Measurements from ENCODE around the gene SIK3. TPM values are rescaled to one million over a fixed set of nuclear protein-coding genes. Genes with fewer than 3 reads are reported as not detected.

Gene SIK3
- total RNA-seq, 1 donor = 40.0 TPM

DNA sequence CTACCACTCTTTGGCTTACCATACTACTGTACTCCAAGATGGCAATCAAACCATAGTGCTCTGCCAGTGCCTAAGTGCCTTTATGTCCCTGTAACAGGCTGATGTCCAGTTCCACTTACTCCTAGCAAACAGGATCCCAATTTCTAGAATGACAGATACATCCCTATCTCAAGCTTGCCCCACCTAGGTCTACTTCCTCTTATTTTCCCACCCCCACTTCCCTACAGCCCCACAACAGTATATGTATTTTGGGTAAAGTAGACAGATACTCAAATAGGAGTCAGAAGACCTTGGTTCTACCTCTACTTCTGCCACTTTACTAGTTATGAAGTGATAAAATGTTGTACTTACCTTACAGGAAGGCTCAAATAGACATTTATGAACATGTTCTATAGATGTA is 24.1 kb downstream of the SIK3 start:
- Histone ChIP-seq H3K9me3 (ENCODE audit: low read depth, low read length) (no peaks in the 10 kb centered on the region), H3K4me3 (ENCODE audit: low read length) (no peak overlapping the region), H3K4me1 (ENCODE audit: insufficient read depth, low read length) (peaks cover 78% of the 10 kb centered on the region), H3K27me3 (ENCODE audit: insufficient read depth, low read length) (no peaks in the 10 kb centered on the region)

DNA sequence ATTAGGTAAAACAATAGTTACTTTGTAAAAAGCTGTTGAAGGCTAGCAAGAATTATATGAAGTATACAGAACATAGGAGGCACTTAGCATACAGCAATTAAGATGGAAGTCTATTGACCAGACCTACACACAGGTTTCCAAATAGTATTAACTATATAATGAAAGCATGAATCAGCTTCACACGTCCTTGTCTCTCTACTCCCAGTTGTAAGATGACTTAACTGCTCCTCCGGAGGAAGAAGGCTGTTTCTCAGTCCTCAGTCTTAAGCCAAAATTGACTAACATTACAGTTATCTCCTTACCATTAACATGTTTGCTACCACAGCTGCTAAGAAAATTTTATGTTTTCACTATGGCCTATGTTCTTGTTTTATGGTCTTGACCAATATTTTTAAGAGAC is 24.7 kb downstream of the SIK3 start:
- H3K9me3 ChIP-seq (ENCODE audit: low read depth, low read length) = no peaks in the 10 kb centered on the region
- H3K27me3 ChIP-seq (ENCODE audit: insufficient read depth, low read length) = no peaks in the 10 kb centered on the region
- no peak overlapping the region for H3K4me3 ChIP-seq (ENCODE audit: low read length)
- H3K4me1 ChIP-seq (ENCODE audit: insufficient read depth, low read length) = peaks cover 78% of the 10 kb centered on the region

DNA sequence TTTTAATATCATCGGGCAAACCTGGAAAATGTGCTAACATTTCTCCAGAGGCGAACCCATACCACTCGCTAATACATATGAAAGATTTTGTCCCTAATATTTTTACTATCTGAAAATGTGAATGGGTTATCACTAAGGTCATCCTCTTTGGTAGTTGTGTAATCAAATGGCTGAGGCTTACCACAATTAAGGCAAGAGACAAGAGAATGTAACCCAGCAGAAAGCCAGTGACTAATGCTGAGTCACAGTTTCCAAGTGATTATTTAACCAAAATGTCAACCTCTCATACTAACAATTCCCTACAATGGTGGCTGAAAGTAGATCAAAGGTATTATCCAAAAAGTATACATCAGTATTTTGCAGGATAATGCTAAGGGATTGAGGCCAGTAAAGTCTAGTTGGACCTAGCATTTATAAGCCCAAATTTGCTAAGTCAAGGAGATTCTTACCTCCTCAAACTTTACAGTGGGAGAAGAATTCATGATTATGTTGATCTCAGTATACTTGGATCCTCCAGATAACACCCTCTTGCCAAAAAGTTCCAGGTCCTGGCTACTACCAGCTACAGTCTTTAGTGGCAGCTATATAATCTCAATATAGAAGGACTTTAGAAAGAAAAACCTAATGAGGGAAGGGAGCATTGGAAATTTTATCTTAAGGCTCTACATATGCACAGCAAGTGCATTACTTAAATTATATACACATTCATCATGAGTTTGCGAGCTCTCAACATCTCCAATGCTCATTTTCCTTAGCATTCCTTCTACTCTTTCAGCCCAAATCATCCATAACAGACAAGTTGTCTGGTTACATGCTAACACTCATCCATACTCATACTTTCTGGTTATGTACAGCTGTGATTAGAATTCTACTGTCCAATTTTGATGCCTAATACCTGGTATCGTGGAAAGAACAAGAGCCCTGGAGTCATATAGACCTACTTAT is 25.4 kb downstream of the SIK3 start:
- Histone ChIP-seq H3K4me3 (ENCODE audit: low read length) (no peak overlapping the region), H3K27me3 (ENCODE audit: insufficient read depth, low read length) (no peaks in the 10 kb centered on the region), H3K9me3 (ENCODE audit: low read depth, low read length) (no peaks in the 10 kb centered on the region), H3K4me1 (ENCODE audit: insufficient read depth, low read length) (peaks cover 70% of the 10 kb centered on the region)

DNA sequence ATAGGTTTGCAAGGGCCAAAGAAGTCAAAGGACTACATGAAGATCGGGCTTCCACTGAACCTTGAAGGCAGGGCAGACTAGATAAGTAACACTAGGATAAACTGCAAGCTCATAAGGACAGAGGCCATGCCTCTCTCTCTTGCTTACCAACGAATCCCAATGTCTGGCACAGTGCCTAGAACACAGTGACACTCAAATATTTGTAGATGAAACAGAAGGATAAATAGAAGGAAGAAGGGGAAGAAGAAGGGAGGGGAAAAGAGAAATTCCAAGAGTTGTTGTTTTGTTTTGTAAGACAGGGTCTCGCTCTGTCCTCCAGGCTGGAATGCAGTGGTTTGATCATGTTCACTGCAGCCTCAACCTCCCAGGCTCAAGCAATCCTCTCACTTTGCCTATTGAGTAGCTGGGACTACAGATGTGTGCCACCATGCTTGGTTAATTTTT is 26.9 kb downstream of the SIK3 start:
- Histone ChIP-seq H3K9me3 (ENCODE audit: low read depth, low read length) (no peaks in the 10 kb centered on the region), H3K27me3 (ENCODE audit: insufficient read depth, low read length) (no peaks in the 10 kb centered on the region), H3K4me3 (ENCODE audit: low read length) (no peak overlapping the region), H3K4me1 (ENCODE audit: insufficient read depth, low read length) (peaks cover 57% of the 10 kb centered on the region)

DNA sequence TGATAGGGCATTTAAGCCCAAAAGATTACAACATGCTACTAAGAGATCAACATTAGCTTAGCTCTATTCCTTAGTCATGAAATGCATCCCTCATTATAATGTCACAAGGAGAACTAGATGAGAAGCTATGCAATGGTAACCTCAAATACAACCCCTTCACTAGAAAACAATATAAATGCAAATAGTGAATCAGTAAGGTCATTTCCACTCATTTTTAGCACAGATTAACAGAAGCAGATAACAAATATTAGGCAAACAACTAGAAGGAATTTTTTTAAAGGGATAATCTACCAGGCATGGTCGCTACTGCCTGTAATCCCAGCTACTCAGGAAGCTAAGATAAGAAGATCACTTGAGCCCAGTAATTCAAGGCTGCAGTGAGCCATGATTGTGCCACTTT is 28.2 kb downstream of the SIK3 start:
- Histone ChIP-seq H3K9me3 (ENCODE audit: low read depth, low read length) (no peaks in the 10 kb centered on the region), H3K4me1 (ENCODE audit: insufficient read depth, low read length) (peaks cover 47% of the 10 kb centered on the region), H3K4me3 (ENCODE audit: low read length) (no peak overlapping the region), H3K27me3 (ENCODE audit: insufficient read depth, low read length) (no peaks in the 10 kb centered on the region)

DNA sequence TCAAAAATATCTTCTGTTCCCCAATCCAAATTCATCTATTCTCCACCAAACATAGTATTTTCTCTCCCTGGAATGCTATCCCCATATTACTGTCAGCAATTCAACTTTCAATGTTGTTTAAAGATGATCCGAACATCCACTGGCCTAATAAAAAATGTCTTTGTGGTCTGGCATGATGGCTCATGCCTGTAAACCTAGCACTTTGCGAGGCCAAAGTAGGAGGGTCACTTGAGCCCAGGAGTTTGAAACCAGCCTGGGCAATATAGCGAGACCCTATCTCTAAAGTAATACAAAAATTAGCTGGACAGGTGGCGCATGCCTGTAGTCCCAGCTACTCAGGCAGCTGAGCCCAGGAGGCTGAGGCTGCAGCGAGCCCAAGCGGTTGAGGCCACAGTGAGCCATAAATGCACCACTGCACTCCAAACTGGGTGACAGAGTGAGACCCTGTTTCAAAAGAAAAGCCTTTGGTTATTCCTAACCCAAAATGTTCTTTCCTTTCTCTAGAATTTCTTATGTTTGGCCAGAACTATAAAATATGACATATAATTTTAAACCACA is 29.8 kb downstream of the SIK3 start:
- Histone ChIP-seq H3K9me3 (ENCODE audit: low read depth, low read length) (no peaks in the 10 kb centered on the region), H3K27me3 (ENCODE audit: insufficient read depth, low read length) (no peaks in the 10 kb centered on the region), H3K4me3 (ENCODE audit: low read length) (no peak overlapping the region)

DNA sequence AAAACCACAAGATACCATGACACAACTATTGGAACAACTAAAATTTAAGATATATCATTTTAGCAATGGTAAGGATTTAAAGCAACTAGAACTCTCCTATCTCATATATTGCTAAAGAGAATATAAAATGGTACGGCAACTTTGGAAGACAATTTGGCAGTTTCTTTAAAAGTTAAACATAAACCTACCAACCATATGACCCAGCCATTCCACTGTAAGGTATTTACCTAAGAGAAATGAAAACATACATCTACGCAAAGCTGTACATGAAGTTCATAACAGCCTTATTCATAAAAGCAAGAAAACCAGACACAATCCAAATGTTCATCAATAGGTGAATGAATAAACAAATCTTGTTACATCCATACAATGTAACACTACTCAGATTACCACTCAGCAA is 31.3 kb downstream of the SIK3 start:
- H3K4me1 ChIP-seq (ENCODE audit: insufficient read depth, low read length) = peaks cover 42% of the 10 kb centered on the region
- no peaks in the 10 kb centered on the region for H3K27me3 ChIP-seq (ENCODE audit: insufficient read depth, low read length)
- H3K9me3 ChIP-seq (ENCODE audit: low read depth, low read length) = no peaks in the 10 kb centered on the region
- H3K4me3 ChIP-seq (ENCODE audit: low read length) = no peak overlapping the region

More for the DNA sequence above, 29.8 kb downstream of the SIK3 start:
- peaks cover 45% of the 10 kb centered on the region for H3K4me1 ChIP-seq (ENCODE audit: insufficient read depth, low read length)

DNA sequence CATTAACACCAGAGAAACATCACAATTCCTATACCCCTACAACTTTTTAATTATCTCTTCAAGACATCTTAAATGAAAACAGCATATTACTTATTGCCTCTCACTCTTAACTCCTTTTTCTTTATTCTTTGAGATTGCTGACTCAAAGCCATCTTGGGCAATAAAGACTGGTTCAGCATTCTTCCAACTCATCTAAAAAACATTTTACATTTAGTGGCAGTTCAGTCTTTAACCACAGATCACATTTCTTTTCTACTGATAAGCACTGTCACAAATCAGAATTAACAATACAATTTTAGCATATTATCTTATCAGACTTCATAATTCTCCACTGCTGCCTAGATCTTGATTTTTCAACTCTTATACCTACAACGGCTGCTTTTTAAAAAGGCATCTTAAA is 34.0 kb downstream of the SIK3 start:
- Histone ChIP-seq H3K9me3 (ENCODE audit: low read depth, low read length) (no peaks in the 10 kb centered on the region), H3K4me3 (ENCODE audit: low read length) (no peak overlapping the region), H3K4me1 (ENCODE audit: insufficient read depth, low read length) (peaks cover 38% of the 10 kb centered on the region), H3K27me3 (ENCODE audit: insufficient read depth, low read length) (no peaks in the 10 kb centered on the region)

DNA sequence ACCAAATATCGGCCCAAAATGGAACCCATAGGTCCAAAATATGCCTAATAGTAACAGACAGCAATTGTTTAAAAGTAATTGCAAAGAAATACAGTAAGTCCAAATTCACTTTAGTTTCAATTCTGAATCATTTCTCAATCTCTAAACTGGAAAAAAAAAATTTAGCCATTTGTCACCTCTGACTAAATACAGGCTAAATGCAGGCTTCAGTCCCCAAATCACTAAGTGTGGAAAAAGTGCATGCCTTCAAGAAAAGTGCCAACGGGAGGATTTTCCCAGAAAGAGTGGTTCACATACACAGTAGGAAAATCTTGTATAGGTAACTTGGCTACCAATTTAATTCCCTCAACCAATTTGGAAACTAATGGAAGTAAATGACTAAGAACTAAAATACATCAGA is 35.7 kb downstream of the SIK3 start:
- Histone ChIP-seq H3K9me3 (ENCODE audit: low read depth, low read length) (no peaks in the 10 kb centered on the region), H3K4me3 (ENCODE audit: low read length) (no peak overlapping the region), H3K27me3 (ENCODE audit: insufficient read depth, low read length) (no peaks in the 10 kb centered on the region), H3K4me1 (ENCODE audit: insufficient read depth, low read length) (peaks cover 46% of the 10 kb centered on the region)

DNA sequence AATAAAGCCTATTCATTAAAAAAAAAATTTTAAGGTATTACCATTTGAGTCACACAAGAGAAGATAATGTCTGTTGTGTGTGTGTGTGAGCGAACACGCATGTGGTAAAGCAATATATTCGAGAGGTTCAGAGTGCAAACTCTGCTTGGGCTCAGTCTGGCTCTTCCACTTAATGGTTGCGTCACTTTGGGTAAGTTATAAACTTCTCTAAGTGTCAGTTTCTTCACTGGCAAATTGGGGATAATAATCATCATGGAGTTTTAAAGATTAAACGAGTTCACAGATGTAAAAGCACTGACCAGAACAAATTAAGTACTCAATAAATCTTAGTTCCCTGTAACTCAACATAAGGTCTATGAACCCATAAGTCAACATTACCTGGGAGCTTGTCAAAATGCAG is 37.0 kb downstream of the SIK3 start:
- Histone ChIP-seq H3K9me3 (ENCODE audit: low read depth, low read length) (no peaks in the 10 kb centered on the region), H3K4me1 (ENCODE audit: insufficient read depth, low read length) (peaks cover 49% of the 10 kb centered on the region), H3K4me3 (ENCODE audit: low read length) (no peak overlapping the region), H3K27me3 (ENCODE audit: insufficient read depth, low read length) (no peaks in the 10 kb centered on the region)

DNA sequence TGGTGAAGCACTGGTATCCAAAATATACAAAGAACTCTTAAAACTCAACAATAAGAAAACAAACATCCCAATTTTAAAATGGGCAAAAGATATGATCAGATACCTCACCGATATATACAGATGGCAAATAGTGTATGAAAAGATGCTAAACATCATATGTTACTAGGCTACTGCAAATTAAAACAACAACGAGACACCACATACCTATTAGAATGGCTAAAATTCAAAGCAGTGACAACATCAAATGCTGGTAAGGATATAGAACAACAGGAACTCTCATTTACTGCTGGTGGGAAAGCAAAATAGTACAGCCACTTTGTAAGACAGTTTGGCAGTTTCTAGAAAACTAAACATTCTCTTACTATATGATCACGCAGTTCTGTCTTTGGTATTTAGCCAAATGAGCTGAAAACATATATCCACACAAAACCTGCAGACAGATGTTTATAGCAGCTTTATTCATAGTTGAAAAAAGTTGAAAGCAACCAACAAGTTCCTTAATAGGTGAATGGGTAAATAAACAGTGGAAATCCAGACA is 38.5 kb downstream of the SIK3 start:
- H3K27me3 ChIP-seq (ENCODE audit: insufficient read depth, low read length) = no peaks in the 10 kb centered on the region
- peaks cover 44% of the 10 kb centered on the region for H3K4me1 ChIP-seq (ENCODE audit: insufficient read depth, low read length)
- no peak overlapping the region for H3K4me3 ChIP-seq (ENCODE audit: low read length)
- H3K9me3 ChIP-seq (ENCODE audit: low read depth, low read length) = no peaks in the 10 kb centered on the region

DNA sequence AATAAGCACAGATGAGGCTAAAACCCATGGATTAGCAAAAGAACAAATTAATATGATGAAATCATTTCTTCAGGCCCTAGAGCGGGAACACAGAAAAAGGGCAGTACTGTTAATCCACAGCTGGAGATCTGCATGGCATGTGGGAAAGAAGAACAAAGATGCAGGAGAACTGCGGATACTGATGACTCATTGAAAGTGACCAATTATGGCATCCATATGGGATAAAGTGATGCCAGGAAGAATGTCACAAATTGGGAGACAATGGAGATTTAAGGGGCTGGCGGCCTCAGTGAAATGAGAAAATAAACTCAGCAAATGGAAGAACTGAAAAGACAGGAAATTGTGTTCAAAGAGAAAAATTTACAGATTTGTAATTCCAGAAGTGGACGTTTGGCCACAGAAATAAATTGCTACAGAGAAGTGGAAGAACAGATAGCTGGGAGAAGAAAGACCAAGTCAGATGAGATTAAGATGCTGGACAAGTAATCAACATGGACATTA is 39.4 kb downstream of the SIK3 start:
- H3K4me3 ChIP-seq (ENCODE audit: low read length) = no peak overlapping the region
- H3K9me3 ChIP-seq (ENCODE audit: low read depth, low read length) = no peaks in the 10 kb centered on the region
- H3K4me1 ChIP-seq (ENCODE audit: insufficient read depth, low read length) = peaks cover 38% of the 10 kb centered on the region
- H3K27me3 ChIP-seq (ENCODE audit: insufficient read depth, low read length) = no peaks in the 10 kb centered on the region

DNA sequence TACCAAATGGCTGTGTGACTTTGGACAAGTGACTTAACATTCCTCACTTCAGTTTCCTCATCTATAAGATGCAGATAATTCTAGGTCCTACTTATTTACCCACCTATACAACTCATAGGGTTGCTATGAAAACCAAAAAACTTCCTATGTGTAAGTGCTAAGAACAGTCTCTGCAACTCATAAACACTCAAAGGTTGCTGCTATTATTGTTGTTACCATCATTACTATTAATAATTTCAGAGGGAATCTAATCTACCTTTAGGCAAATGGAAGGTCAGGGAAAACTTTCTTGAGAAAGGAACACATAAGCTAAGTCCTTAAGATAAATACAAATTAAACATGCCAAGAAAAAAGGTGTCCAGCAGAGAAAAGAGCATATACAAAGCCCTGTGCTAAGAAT is 40.5 kb downstream of the SIK3 start:
- H3K4me1 ChIP-seq (ENCODE audit: insufficient read depth, low read length) = peaks cover 29% of the 10 kb centered on the region
- H3K27me3 ChIP-seq (ENCODE audit: insufficient read depth, low read length) = no peaks in the 10 kb centered on the region
- no peak overlapping the region for H3K4me3 ChIP-seq (ENCODE audit: low read length)
- no peaks in the 10 kb centered on the region for H3K9me3 ChIP-seq (ENCODE audit: low read depth, low read length)

DNA sequence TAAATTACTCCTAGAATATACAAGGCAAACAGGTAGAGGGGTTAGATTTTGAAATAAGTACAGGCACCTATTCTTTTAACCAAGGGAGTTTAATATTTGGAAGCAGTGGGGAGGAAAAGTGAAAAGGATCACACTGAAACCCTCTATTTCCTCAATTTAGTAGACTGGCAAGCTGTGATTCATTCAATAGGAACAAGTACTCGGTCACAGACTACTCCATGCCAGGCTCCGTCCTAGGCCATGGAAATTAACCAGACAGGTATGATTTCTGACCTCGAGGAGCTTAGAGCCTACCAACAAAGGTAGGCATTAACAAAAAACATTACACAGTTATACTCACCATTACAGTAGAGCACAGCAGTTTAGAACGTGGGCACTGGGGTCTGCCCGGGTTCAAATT is 40.9 kb downstream of the SIK3 start:
- no peaks in the 10 kb centered on the region for H3K27me3 ChIP-seq (ENCODE audit: insufficient read depth, low read length)
- H3K4me1 ChIP-seq (ENCODE audit: insufficient read depth, low read length) = peaks cover 25% of the 10 kb centered on the region
- no peaks in the 10 kb centered on the region for H3K9me3 ChIP-seq (ENCODE audit: low read depth, low read length)
- H3K4me3 ChIP-seq (ENCODE audit: low read length) = no peak overlapping the region

DNA sequence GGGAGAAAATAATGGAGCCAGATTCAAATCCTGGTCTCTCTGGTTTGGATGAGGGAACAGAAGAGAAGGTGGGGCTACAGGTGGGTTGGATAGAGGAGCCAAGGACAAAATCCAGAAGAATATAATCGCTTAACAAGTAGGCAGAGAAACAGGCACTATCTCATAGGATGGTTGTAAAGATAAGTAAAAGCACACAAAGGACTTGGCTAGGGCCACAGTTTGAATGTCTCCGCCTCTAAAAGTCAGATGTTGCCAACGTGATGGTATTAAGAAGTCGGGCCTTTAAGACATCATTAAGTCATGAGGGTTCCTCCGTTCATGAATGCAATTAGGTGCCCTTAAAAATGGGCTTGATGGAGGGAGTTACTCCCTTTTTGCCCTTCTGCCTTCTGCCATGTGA is 42.8 kb downstream of the SIK3 start:
- Histone ChIP-seq H3K27me3 (ENCODE audit: insufficient read depth, low read length) (no peaks in the 10 kb centered on the region), H3K4me1 (ENCODE audit: insufficient read depth, low read length) (peaks cover 16% of the 10 kb centered on the region), H3K4me3 (ENCODE audit: low read length) (no peak overlapping the region), H3K9me3 (ENCODE audit: low read depth, low read length) (no peaks in the 10 kb centered on the region)
